ENCODE results near the gene TARBP2.
"Not testable (repeated sequence)": the region's sequence is repeated elsewhere in the genome, so short reads cannot be mapped to it uniquely, and the experiment has no call there.

TARBP2 gene

DNA sequence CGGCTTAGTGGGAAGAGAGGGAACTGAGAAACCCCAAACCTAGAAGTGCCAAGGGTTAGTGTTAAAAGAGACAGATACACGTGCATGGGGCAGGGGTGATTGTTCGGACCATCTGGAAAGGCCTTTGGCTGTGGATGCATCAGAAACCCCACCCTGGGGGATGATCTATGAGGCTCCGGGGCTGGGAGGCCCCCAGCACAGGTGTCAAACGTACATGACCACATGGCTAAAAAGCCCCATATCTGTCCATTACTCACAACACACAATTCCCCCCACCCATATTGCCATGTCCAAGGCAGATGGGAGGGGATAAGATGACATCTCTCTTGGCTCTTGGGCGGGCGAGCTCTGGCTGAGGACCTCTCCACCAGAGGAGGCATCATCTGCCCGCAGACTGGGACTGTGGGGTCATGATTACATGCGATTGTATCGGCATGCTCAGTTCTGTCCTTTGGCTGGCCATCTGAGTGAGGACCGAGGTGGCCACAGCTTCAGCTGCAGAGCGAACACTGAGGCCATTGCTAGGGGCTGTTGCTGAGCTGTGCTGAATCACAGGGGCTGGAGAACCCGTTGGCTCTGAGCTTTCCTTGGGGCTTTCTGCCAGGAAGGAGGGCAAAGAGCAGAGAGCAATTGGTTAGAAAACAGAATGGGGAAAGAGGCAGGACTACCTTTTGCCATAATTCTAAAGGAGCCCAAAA is 15.8 kb downstream of the TARBP2 start:
- DNase-seq, result no peak

DNA sequence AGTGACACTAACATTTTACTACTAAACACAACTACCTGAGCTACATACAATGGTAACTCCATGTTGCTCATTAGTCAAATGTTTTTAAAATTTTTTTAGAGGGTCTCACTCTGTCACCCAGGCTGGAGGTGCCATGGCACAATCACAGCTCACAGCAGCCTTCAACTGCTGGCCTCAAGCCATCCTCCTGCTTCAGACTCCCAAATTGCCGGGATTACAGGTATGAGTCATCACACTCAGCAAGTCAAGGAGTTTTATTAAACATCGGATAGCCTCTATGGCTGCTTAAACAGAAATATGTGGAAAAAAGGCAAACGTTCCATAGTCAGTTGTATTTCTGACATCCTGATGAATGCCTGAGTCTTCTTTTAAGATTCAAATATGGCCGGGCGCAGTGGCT is 17.3 kb downstream of the TARBP2 start:
- DNase-seq, result no peak

DNA sequence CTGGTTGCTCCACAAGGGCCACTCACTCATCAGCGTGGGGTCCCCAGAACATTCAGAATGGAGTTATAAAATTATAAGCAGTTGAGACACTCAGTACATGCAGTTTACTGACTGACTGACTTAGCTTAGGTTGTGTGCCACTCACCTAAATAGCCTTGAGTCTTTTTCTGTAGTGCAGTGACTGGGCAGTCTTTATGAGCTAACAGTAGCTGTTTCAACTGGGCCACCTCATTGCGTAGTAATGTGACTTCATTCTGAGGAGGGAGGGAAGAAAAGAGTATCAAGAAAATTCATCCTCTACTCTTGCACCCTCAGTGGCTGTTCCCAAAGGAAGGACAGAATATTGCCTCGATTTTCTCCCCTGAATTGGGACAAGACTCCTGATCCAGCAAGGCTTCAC is 22.0 kb downstream of the TARBP2 start:
- no peak for DNase-seq

DNA sequence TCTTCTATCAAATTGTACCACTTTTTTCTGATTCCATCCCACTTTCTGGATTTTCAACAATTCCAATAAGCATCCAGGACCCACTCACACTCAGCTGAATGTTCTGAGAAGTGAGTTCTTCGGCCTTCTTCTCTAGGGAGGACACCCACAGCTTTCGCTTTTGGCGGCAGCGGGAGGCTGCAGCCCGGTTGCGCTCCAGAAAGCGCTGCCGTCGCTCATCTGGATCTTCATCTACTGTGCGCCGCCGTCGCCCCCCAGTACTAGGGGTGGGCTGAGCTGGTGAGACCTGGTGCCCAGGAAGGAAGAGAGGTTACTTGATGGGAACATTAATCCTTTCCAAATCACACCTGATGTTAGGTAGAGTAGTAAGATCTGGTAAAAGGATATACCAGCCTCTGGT is 23.4 kb downstream of the TARBP2 start:
- DNase-seq, result no peak

DNA sequence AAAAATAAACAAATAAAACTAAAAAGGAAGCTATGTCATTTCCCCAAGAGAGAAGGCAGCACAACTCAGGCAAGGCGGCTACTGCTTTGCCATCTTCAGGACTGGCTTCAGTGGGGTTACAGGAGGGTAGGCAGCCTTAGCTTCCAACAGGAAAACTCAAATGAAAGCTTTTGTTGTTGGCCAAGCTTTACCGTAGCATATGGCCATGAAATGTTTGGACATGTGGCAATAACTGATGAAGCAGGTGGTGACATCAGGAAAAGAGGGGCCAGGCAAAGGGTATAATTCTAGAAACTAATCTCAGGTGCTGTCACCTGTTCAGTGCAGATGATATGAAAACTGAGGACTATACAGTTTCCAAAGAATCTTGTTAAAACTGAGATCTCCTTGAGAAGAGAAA is 29.0 kb downstream of the TARBP2 start:
- no peak for DNase-seq

DNA sequence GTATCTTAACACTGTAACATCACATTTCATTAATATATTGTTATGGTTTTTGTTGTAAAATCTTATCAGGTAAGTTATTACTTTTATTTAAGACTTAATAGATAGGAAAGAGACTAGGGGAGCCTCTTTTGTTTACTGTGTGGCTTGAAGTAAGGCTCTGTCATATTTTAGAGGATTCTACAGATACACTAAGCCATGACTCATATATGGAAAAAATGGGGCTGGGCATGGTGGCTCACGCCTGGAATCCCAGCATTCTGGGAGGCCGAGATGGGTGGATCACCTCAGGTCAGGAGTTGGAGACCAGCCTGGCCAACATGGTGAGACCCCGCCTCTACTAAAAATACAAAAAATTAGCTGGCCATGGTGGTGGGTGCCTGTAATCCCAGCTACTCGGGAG is 29.8 kb downstream of the TARBP2 start:
- DNase-seq, result no peak

DNA sequence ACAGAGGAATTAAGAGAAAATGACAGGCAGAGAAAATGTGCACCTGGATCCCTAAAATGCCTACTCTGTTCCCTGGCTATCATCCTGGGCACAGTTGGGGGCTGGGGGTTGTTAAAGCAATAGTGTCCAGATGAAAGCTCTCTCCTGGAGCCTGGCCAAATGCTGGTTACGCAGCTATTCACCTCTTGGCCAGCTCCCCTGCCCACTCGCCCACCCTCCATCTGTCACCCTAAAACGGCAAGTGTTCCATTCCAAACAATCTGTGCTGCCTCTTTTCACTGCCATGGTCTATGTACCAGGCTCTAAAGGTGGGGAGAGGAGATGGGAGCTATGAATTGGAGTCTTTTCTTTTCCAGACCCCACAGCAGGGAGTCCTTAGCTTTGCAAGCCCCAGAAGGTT is 30.9 kb downstream of the TARBP2 start:
- DNase-seq, result no peak

DNA sequence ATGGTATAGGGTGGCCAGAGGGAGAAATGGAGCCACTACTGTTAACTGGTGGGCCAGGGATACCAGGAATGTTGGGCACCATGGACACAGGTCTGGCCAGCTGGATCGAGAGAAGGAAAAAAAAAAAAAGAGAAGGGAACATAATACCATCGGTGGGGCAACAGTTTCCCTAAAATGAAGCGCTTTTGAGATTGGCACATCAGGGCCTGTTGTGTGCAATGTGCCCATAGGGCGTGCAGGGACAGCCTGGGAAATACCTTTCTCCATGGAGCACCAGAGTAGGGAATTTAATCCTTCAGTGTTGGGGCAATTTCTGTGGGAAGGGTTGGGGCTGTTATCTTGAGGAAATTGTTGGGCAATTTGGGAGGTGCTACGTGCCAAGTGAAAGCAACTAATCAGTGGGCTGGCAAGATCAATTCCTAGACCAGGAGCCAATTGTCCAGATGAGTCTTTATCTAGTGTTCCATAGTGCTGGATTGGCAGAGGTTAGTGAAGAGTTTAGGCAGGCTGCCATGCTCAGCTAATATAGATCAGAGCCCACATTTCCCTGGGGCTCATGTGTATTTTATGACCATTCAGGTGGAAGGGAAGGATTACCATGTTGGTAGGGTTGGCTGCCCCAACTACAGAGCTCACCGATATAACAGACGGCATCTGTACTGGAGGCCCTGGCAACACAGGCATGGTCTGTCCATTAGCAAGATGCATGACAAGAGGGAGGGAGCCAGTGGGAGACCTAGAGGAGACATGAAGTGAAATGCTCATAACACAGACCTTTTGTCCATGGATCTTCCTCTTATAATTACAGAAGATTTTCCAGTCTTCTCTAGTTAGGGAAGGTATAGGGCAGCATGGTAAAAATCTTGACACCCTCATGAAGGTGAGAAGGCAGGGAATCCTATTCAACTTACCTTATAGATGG is 31.7 kb downstream of the TARBP2 start:
- DNase-seq, result no peak

DNA sequence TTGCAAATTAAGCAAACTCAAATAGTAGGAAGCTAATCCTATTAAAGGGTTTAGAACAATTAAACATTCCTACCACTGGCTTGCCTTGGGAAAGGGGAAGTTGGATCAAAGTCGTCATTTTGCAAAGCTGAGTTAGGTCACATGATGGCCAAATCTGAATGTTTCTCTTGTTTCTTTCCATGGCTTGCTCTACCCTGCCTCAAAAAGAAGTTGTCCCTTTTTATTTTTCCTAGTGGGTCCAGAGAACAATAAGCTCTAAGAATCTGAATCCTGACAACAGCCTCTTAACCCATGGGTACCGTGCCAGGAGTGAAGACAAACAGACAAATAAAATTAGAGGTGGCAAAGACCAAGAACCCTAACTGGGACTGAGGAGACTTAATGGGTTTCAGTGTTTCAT is 32.4 kb downstream of the TARBP2 start:
- DNase-seq, result no peak

DNA sequence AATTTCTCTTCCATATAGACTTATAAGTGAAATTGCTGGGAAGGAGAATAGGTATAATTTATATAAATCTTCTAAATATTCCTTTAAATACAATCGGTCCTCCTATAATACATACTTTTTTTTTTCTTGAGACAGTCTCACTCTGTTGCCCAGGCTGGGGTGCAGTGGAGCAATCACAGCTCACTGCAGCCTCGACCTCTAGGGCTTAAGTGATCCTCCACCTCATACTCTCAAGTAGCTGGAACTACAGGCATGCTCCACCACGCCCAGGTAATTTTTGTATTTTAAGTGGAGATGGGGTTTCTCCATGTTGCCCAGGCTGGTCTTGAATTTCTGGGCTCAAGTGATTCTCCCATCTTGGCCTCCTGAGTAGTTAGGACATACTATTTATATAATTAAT is 35.9 kb downstream of the TARBP2 start:
- DNase-seq, result no peak

DNA sequence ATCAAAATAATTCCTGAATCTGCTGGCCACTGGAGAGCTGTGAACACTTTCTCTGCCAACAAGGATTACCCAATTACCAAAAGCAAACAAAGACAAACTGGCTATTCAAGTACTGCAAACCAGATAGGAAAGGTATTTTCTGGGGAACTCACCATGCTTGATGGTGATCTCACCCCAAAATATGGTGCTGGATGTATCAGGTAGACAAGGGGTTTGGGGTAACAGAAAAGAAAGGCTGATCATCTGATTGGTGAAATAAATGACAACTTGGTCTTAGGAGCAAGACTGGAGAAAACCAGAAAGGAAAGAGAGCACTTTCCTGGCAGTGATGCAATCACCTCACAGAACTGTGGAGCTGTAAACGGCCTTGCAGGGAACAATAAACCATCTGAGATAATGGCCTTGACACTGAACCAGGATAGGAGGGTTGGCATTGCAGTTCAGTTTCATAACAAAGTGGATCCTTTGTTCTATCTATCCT is 37.2 kb downstream of the TARBP2 start:
- DNase-seq, result no peak

DNA sequence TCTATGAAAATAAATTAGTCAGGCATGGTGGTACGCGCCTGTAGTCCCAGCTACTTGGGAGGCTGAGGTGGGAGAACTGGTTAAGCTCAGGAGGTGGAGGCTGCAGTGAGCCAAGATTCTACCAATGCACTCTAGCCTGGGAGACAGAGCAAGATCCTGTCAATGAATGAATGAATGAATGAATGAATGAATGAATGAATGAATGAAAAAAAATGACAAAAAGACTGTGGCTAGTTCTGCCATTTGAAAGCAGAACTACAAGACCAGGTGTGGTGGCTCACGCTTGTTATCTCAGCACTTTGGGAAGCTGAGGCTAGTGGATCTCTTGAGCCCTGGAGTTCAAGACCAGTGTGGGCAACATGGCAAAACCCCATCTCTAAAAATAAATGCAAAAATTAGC is 38.4 kb downstream of the TARBP2 start:
- DNase-seq, result no peak

DNA sequence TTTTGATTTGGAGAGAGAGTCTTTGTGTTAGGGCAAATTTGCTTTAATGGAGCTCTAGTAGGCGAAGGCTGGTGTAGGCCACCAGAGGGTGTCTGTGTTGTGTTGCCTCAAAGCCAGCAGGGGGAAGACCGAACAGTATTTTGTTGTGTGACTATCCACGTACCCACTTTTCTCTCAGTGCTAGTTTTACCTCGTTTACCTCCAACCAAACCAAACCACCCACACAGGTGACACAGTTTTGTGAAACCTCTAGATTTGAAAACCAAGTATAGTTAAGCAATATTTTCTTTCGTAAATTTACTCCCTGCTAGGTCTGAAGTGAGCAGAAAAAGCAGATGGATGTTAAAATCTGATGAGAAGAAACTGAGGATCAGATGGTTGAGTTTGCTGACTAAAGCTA is 42.5 kb downstream of the TARBP2 start:
- DNase-seq, result peak; percentile 23 to 52

DNA sequence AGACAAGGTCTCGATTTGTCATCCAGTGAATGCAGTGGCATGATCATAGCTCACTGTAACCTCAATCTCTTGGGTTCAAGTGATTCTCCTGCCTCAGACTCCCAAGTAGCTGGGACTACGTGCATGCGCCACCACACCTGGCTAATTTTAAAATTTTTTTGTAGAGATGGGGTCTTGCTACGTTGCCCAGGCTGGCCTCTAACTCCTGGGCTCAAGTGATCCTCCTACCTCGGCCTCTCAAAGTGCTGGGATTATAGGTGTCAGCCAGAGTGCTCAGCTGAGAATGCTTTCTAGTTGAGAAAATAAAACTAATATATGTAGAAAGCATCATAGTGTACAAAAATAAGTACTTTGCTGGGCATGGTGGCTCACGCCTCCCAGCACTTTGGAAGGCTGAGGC is 47.3 kb downstream of the TARBP2 start:
- not testable (repeated sequence) for DNase-seq

DNA sequence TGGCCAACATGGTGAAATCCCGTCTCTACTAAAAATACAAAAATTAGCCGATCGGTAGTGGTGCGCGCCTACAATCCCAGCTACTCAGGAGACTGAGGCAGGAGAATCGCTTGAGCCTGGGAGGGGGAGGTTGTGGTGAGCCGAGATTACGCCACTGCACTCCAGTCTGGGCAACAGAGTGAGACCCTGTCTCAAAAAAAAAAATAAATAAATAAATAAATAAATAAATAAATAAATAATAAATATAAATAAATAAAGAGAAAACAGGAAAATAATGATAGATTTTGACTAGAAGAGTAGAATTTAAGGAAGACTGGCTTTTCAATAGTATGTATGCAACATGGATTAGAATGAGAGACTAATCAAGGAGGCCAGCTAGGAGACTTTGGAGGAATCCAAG is 49.0 kb downstream of the TARBP2 start:
- DNase-seq, result not testable (repeated sequence)

DNA sequence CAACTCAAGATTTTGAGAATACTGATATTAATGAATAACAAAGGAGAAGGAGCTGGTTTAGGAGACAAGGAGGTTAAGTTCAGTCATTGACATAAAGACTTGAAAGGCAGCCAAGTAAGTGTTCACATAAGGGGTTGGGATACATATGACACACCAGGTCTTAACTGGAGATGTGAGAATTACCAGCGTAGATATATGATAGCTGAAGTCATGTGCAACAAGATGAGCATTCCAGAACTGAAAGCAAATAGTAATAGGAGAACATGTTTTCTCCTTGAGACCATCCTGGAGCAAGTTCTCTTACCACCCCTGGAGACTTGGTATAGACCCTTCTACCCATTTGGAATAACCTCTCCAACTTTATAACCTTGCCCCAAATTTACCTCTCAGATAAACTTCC is 49.5 kb downstream of the TARBP2 start:
- DNase-seq, result no peak

DNA sequence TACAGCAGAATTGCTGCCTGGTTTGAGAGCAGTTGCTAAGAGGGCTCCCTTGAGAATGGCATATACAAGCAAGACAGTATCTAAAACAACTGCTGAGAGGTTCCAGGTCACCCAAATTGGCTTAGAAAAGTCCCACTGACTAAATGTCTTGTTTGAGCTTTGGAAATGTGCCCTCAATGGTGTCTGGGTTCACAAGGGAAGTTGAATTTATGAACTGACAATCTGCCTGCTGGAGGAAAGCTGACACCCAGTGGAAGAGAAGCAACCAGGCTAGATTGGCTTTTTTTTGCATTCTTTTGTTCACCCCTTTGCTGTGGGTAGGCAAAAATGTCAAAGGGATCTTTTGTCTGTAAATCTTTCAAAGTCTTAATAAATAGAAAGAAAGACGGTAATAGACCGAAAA is 50.8 kb downstream of the TARBP2 start:
- DNase-seq, result no peak

DNA sequence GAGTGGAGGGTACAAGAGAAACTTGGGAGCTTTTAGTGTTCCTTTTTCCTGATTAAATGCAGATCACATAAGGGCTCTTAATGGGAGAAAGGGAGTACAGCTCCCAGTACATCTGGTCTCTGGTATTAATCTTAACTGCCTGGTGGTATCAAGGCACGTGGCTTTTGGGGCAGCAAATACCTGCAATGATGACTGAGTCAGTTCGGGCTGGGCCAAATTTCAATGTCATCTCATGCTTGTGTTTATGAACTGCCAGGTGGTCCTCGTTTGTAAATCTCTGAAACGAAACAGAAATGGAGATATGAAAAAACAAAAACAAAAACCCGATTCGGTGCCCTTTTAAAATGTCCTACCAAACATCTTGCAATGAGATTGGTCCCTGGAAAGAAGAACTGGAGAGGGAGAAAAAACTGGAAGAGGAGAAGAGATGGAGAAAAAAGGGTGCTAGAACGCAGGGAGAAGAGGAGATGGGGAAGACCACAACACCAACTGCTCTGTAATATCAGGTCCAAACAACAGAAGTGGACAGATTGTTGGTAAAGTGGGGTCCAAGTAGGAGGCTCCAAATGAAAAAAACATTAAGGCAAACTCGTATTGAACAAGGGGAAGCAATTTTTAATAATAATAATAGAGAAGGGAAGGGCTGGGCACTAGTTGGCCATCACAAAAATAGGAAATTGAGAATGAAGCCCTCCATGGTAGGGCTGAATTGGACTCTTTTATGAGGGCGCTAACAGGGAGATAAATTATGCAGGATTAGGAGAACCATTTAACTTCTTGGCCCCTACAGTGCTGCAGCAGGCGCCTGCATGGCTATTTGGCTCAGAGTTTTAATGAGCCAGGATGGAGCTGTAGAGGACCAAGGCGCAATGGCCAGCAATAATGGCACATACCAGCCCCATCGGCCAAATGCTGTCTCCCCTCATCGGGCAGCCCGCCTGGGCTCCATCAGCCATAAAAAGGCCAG is 51.6 kb downstream of the TARBP2 start:
- DNase-seq, result no peak
